HepG2 (cell line): ENCODE measurements around the gene MIA. TPM values are rescaled to one million over a fixed set of nuclear protein-coding genes. Genes with fewer than 3 reads are reported as not detected.

Source experiments
- ATF1 ChIP-seq: IDR thresholded peaks from 2 replicates; pipeline ENCODE4 v1.6.1; 2016; ENCODE audit warnings: mild to moderate bottlenecking, control low read depth
- CHD2 ChIP-seq: IDR thresholded peaks from 2 replicates; pipeline ENCODE4 v1.6.1; 2011; ENCODE audit warnings: low read depth, low read length, improper control_type of control experiment
- FOXO1 ChIP-seq: sonication (generic); formaldehyde crosslinking; IDR thresholded peaks from 2 replicates; pipeline ENCODE4 v1.4.0; 2020; ENCODE audit warnings: missing genetic modification reagents
- IRF9 ChIP-seq: sonication (generic); formaldehyde crosslinking; IDR thresholded peaks from 2 replicates; pipeline ENCODE4 v1.8.0; 2022; ENCODE audit warnings: missing genetic modification reagents, mild to moderate bottlenecking, borderline replicate concordance
- KLF16 ChIP-seq, 2 experiments: sonication (generic) in 1 of 2; formaldehyde crosslinking in 1 of 2; IDR thresholded peaks; 2 replicates each; pipeline versions ENCODE4 v1.6.1 to v1.8.0; 2016 to 2023; ENCODE audit warnings: missing genetic modification reagents in 2 of 2, missing compliant biosample characterization in 1 of 2
- MAZ ChIP-seq, 2 experiments: sonication (generic) in 1 of 2; formaldehyde crosslinking in 1 of 2; IDR thresholded peaks; 2 replicates each; pipeline versions ENCODE4 v1.5.0 to v1.6.1; 2012 to 2020; ENCODE audit warnings: low read depth in 2 of 2, mild to moderate bottlenecking in 2 of 2, borderline replicate concordance in 1 of 2, improper control_type of control experiment in 1 of 2, low read length in 1 of 2, missing genetic modification reagents in 1 of 2, moderate library complexity in 1 of 2
- NFE2L1 ChIP-seq: sonication (generic); formaldehyde crosslinking; IDR thresholded peaks from 2 replicates; pipeline ENCODE4 v1.4.0; 2020; ENCODE audit warnings: missing genetic modification reagents, mild to moderate bottlenecking, borderline replicate concordance
- NFYC ChIP-seq: IDR thresholded peaks from 2 replicates; pipeline ENCODE4 v1.6.1; 2016; ENCODE audit warnings: missing genetic modification reagents, missing compliant biosample characterization
- PBX3 ChIP-seq: sonication (generic); formaldehyde crosslinking; IDR thresholded peaks from 2 replicates; pipeline ENCODE4 v1.8.1; 2023; ENCODE audit warnings: missing genetic modification reagents, inconsistent platforms, borderline replicate concordance
- PITX1 ChIP-seq: sonication (generic); formaldehyde crosslinking; IDR thresholded peaks from 2 replicates; pipeline ENCODE4 v1.5.1; 2020; ENCODE audit warnings: mild to moderate bottlenecking, missing genetic modification reagents
- REPIN1 ChIP-seq: sonication (generic); formaldehyde crosslinking; IDR thresholded peaks from 2 replicates; pipeline ENCODE4 v1.8.0; 2022; ENCODE audit warnings: missing genetic modification reagents, low read depth, mild to moderate bottlenecking, borderline replicate concordance
- RFXAP ChIP-seq: sonication (generic); formaldehyde crosslinking; IDR thresholded peaks from 2 replicates; pipeline ENCODE4 v1.4.0; 2020; ENCODE audit warnings: missing genetic modification reagents, borderline replicate concordance
- RNF219 ChIP-seq: sonication (generic); formaldehyde crosslinking; IDR thresholded peaks from 2 replicates; pipeline ENCODE4 v1.5.0; 2020; ENCODE audit warnings: mild to moderate bottlenecking, missing genetic modification reagents
- U2AF1 ChIP-seq: fragments of 200-400 bp; formaldehyde crosslinking; optimal IDR thresholded peaks from 2 replicates; pipeline ENCODE3; 2017; ENCODE audit warnings: mild to moderate bottlenecking, low read depth, low read length
- XBP1 ChIP-seq: sonication (generic); formaldehyde crosslinking; IDR thresholded peaks from 2 replicates; pipeline ENCODE4 v1.5.0; 2020; ENCODE audit warnings: missing genetic modification reagents
- ZBTB3 ChIP-seq: sonication (generic); formaldehyde crosslinking; IDR thresholded peaks from 2 replicates; pipeline ENCODE4 v1.4.0; 2020; ENCODE audit warnings: low read depth, mild to moderate bottlenecking, moderate library complexity, missing genetic modification reagents, borderline replicate concordance
- ZNF597 ChIP-seq: sonication (generic); formaldehyde crosslinking; IDR thresholded peaks from 2 replicates; pipeline ENCODE4 v1.5.0; 2020; ENCODE audit warnings: missing genetic modification reagents
- ZSCAN29 ChIP-seq: sonication (generic); formaldehyde crosslinking; conservative IDR thresholded peaks from 2 replicates; pipeline ENCODE4 v1.4.0; 2020; ENCODE audit warnings: mild to moderate bottlenecking, missing genetic modification reagents
- ZXDC ChIP-seq: sonication (generic); formaldehyde crosslinking; IDR thresholded peaks from 2 replicates; pipeline ENCODE4 v1.5.0; 2020; ENCODE audit warnings: mild to moderate bottlenecking, missing genetic modification reagents
- polyA plus RNA-seq, 8 experiments: library from polyadenylated mRNA; depleted of rRNA in 3 of 8; stranded (reverse) in 7 of 8; unstranded in 1 of 8; fragments of >200 nt; fragmentation: Illumina TruSeq in 4 of 8; extraction: Trizol in 4 of 8; gene quantifications; 2 replicates each; pipeline versions ENCODE4 v1.2.1 to v1.2.3, GENCODE V29; 2011 to 2016; ENCODE audit warnings: low read depth in 4 of 8, missing spikeins in 1 of 8, mixed read lengths in 1 of 8; ENCODE audit not compliant: insufficient read depth in 1 of 8
- total RNA-seq, 5 experiments: library from RNA; depleted of rRNA; stranded (reverse); fragments of >200 nt; fragmentation: Illumina TruSeq; extraction: Trizol; gene quantifications; 2 replicates each; pipeline ENCODE4 v1.2.3, GENCODE V29; 2016; ENCODE audit warnings: low read depth in 1 of 5

The MIA gene
- total and polyA plus RNA-seq, 2 of the 13 experiments (the other 11 are each of a cell fraction or from before 2014, with no cell fraction given), result 0.61 TPM; not detected in 1

- TF ChIP-seq PBX3 (0 out of 2 replicates have a peak, but pooled peaks have one; percentile 4), CHD2 (peak; percentile 74), XBP1 (CRISPR knock-in tag) (no peak; the same call in 1 of the 2 replicates), NFE2L1 (CRISPR knock-in tag) (no peak), ZXDC (CRISPR knock-in tag) (peak; percentile 51; the same call in 1 of the 2 replicates), IRF9 (CRISPR knock-in tag) (no peak), NFYC (CRISPR knock-in tag) (peak; percentile 90), RFXAP (peak; percentile 98), FOXO1 (CRISPR knock-in tag) (0 out of 2 replicates have a peak, but pooled peaks have one; percentile 15), ATF1 (CRISPR knock-in tag) (peak; percentile 89), ZBTB3 (CRISPR knock-in tag) (no peak; the same call in 1 of the 2 replicates), KLF16 (CRISPR knock-in tag; IDR thresholded peaks at IDR 0.05) (0 out of 4 replicates have a peak, but pooled peaks of 1 of the 2 experiments have one; percentile 29), ZNF597 (CRISPR knock-in tag) (no peak), MAZ (IDR thresholded peaks at IDR 0.05; ENCODE audit: borderline replicate concordance, low read depth, low read length) (peak; percentile 26; the same call in 1 of the 2 replicates), MAZ (CRISPR knock-in tag; IDR thresholded peaks at IDR 0.05; ENCODE audit: low read depth) (0 out of 2 replicates have a peak, but pooled peaks have one; percentile 0), PITX1 (CRISPR knock-in tag) (0 out of 2 replicates have a peak, but pooled peaks have one; percentile 25), REPIN1 (CRISPR knock-in tag) (peak; percentile 31; the same call in 1 of the 2 replicates), U2AF1 (no peak), ZSCAN29 (CRISPR knock-in tag) (peak; percentile 76; the same call in 1 of the 2 replicates), RNF219 (0 out of 2 replicates have a peak, but pooled peaks have one; percentile 31)
Measured at GRCh38 chr19:40750058-40750873, 25.1 kb upstream of the MIA start, which contains the start of gene ACTMAP (continued).
